H9 (cell line): Measurements from ENCODE around the gene IL9R. TPM values are rescaled to one million over a fixed set of nuclear protein-coding genes. Genes with fewer than 3 reads are reported as not detected.
"Not testable (repeated sequence)": the region's sequence is repeated elsewhere in the genome, so short reads cannot be mapped to it uniquely, and the experiment has no call there.

Experiments
- DNase-seq: peaks from one replicate; pipeline ENCODE4 v3.0.0-alpha.2; 2017
- H2AFZ ChIP-seq: one replicate; pipeline ENCODE4 v1.6.1; 2013; ENCODE audit warnings: mild to moderate bottlenecking, low read length, control low read depth, moderate library complexity
- H2AK5ac ChIP-seq: 2 replicates; pipeline ENCODE4 v1.6.1; 2013; ENCODE audit warnings: low read length, control low read depth, mixed read lengths; ENCODE audit not compliant: insufficient read length
- H2BK120ac ChIP-seq: one replicate; pipeline ENCODE4 v1.6.1; 2013; ENCODE audit warnings: low read depth, mild to moderate bottlenecking, low read length, control low read depth, inconsistent platforms; ENCODE audit not compliant: poor library complexity, severe bottlenecking
- H2BK12ac ChIP-seq: 2 replicates; pipeline ENCODE4 v1.6.1; 2013; ENCODE audit warnings: low read length, control low read depth, mixed read lengths, low read depth; ENCODE audit not compliant: insufficient read length
- H2BK15ac ChIP-seq: 2 replicates; pipeline ENCODE4 v1.6.1; 2013; ENCODE audit warnings: low read depth, low read length, control low read depth
- H2BK20ac ChIP-seq: one replicate; pipeline ENCODE4 v1.6.1; 2013; ENCODE audit warnings: low read depth, mild to moderate bottlenecking, low read length, control low read depth, inconsistent platforms; ENCODE audit not compliant: poor library complexity, severe bottlenecking
- H2BK5ac ChIP-seq: 2 replicates; pipeline ENCODE4 v1.6.1; 2013; ENCODE audit warnings: low read length, control low read depth, mixed read lengths; ENCODE audit not compliant: insufficient read length
- H3K14ac ChIP-seq: 2 replicates; pipeline ENCODE4 v1.6.1; 2013; ENCODE audit warnings: low read length, control low read depth; ENCODE audit not compliant: insufficient read depth
- H3K18ac ChIP-seq: 2 replicates; pipeline ENCODE4 v1.6.1; 2013; ENCODE audit warnings: low read depth, mild to moderate bottlenecking, mixed read lengths, low read length, control low read depth; ENCODE audit not compliant: insufficient read length
- H3K23ac ChIP-seq: 2 replicates; pipeline ENCODE4 v1.6.1; 2013; ENCODE audit warnings: low read length, control low read depth, mixed read lengths, low read depth; ENCODE audit not compliant: insufficient read length
- H3K23me2 ChIP-seq: 2 replicates; pipeline ENCODE4 v1.6.1; 2013; ENCODE audit warnings: low read depth, mild to moderate bottlenecking, mixed read lengths, low read length, control low read depth; ENCODE audit not compliant: insufficient read length, poor library complexity, severe bottlenecking
- H3K27ac ChIP-seq: 2 replicates; pipeline ENCODE4 v1.5.1; 2013; ENCODE audit warnings: low read length, control low read depth, mixed read lengths, low read depth; ENCODE audit not compliant: insufficient read length
- H3K27me3 ChIP-seq: 2 replicates; pipeline ENCODE4 v1.6.1; 2013; ENCODE audit warnings: low read length, control low read depth, inconsistent platforms; ENCODE audit not compliant: insufficient read depth
- H3K4ac ChIP-seq: 2 replicates; pipeline ENCODE4 v1.6.1; 2013; ENCODE audit warnings: low read depth, mild to moderate bottlenecking, control low read depth, inconsistent platforms, low read length, moderate library complexity
- H3K4me1 ChIP-seq: 2 replicates; pipeline ENCODE4 v1.6.1; 2013; ENCODE audit warnings: low read length, control low read depth, inconsistent platforms; ENCODE audit not compliant: insufficient read depth
- H3K4me2 ChIP-seq: 2 replicates; pipeline ENCODE4 v1.6.1; 2013; ENCODE audit warnings: low read length, control low read depth, mixed read lengths; ENCODE audit not compliant: insufficient read length, insufficient read depth
- H3K56ac ChIP-seq: 2 replicates; pipeline ENCODE4 v1.6.1; 2013; ENCODE audit warnings: low read depth, mild to moderate bottlenecking, mixed read lengths, low read length, control low read depth; ENCODE audit not compliant: insufficient read length
- H3K79me1 ChIP-seq: 2 replicates; pipeline ENCODE4 v1.6.1; 2013; ENCODE audit warnings: low read depth, mild to moderate bottlenecking, moderate library complexity, low read length, control low read depth, inconsistent platforms; ENCODE audit not compliant: insufficient read depth, poor library complexity, severe bottlenecking
- H3K79me2 ChIP-seq: 2 replicates; pipeline ENCODE4 v1.6.1; 2013; ENCODE audit warnings: low read length, control low read depth, inconsistent platforms; ENCODE audit not compliant: insufficient read depth
- H3K9ac ChIP-seq: 2 replicates; pipeline ENCODE4 v1.6.1; 2013; ENCODE audit warnings: low read length, control low read depth, mixed read lengths; ENCODE audit not compliant: insufficient read length; ENCODE audit errors: extremely low read depth
- H3K9me3 ChIP-seq: one replicate; pipeline ENCODE4 v1.6.1; 2013; ENCODE audit warnings: low read depth, low read length, inconsistent platforms; ENCODE audit not compliant: control insufficient read depth
- H3T11ph ChIP-seq: one replicate; pipeline ENCODE4 v1.6.1; 2013; ENCODE audit warnings: mild to moderate bottlenecking, low read length, control low read depth, inconsistent platforms
- H4K20me1 ChIP-seq: one replicate; pipeline ENCODE4 v1.6.1; 2013; ENCODE audit not compliant: control insufficient read depth, insufficient read length, insufficient read depth
- H4K5ac ChIP-seq: 2 replicates; pipeline ENCODE4 v1.6.1; 2013; ENCODE audit warnings: low read depth, mild to moderate bottlenecking, mixed read lengths, low read length, control low read depth; ENCODE audit not compliant: insufficient read length
- H4K8ac ChIP-seq: replicated peaks from 2 replicates; pipeline ENCODE4 v1.6.1; 2013; ENCODE audit warnings: low read length, control low read depth, mixed read lengths, low read depth; ENCODE audit not compliant: insufficient read length
- H4K91ac ChIP-seq: 2 replicates; pipeline ENCODE4 v1.6.1; 2013; ENCODE audit warnings: low read depth, mild to moderate bottlenecking, moderate library complexity, mixed read lengths, low read length, control low read depth; ENCODE audit not compliant: insufficient read length
- H3K27ac Mint-ChIP-seq, 3 experiments: 2 replicates in 2 of 3; 3 replicates in 1 of 3; pipeline ENCODE4 v1.8.0; 2020 to 2021; ENCODE audit warnings: mixed read lengths in 3 of 3, mild to moderate bottlenecking in 1 of 3, moderate library complexity in 1 of 3
- H3K27me3 Mint-ChIP-seq: 2 replicates; pipeline ENCODE4 v1.8.0; 2021; ENCODE audit warnings: low read depth, mild to moderate bottlenecking, moderate library complexity, mixed read lengths
- H3K36me3 Mint-ChIP-seq, 3 experiments: 2 replicates in 2 of 3; 3 replicates in 1 of 3; pipeline ENCODE4 v1.8.0; 2020 to 2021; ENCODE audit warnings: low read depth in 3 of 3, mixed read lengths in 3 of 3; ENCODE audit not compliant: insufficient read depth in 1 of 3
- H3K4me1 Mint-ChIP-seq, 2 experiments: 2 replicates each; pipeline ENCODE4 v1.8.0; 2020; ENCODE audit warnings: mixed read lengths in 2 of 2
- H3K4me3 Mint-ChIP-seq, 2 experiments: 2 replicates in 1 of 2; 3 replicates in 1 of 2; pipeline ENCODE4 v1.8.0; 2020 to 2021; ENCODE audit warnings: mild to moderate bottlenecking in 2 of 2, mixed read lengths in 2 of 2, moderate library complexity in 1 of 2
- H3K9me3 Mint-ChIP-seq, 2 experiments: 2 replicates in 1 of 2; 3 replicates in 1 of 2; pipeline ENCODE4 v1.8.0; 2020; ENCODE audit warnings: mild to moderate bottlenecking in 2 of 2, mixed read lengths in 2 of 2, moderate library complexity in 1 of 2
- CTCF ChIP-seq: fragments of 200-600 bp; sonication (generic); conservative IDR thresholded peaks from 3 replicates; pipeline ENCODE4 v1.8.0; 2021; ENCODE audit warnings: antibody characterized with exemption, mild to moderate bottlenecking
- WGBS: extraction: QIAGEN DNeasy Blood & Tissue Kit; methylation state at CpG from one replicate; pipeline ENCODE4 v1.1.7; 2013; ENCODE audit warnings: missing lambda C conversion rate, low lambda C conversion rate, mixed read lengths; ENCODE audit not compliant: insufficient read length; ENCODE audit errors: extremely low coverage; 5-methylcytosine and 5-hydroxymethylcytosine counted together
- total RNA-seq: library from RNA; stranded (reverse); gene quantifications from 2 replicates; pipeline ENCODE4 v1.2.1, GENCODE V29; 2021

The IL9R gene
- total RNA-seq, 1 experiment from 2014 or later: 0.72 TPM

GRCh38 chrX:156005144-156005543 is 7.6 kb downstream of the IL9R start:
- no peak for DNase-seq
- Histone ChIP-seq H4K20me1 (no peaks in the 10 kb centered on the region), H4K8ac (no peak overlapping the region), H2AK5ac (no peak overlapping the region), H3K9ac (no peak overlapping the region), H3K27ac (no peak overlapping the region), H3K27me3 (no peaks in the 10 kb centered on the region), H3K4me1 (no peaks in the 10 kb centered on the region), H3K4me2 (no peak overlapping the region), H3K14ac (no peak overlapping the region), H4K5ac (no peak overlapping the region), H3K79me1 (no peaks in the 10 kb centered on the region), H3K23me2 (no peaks in the 10 kb centered on the region), H3K9me3 (peaks cover 16% of the 10 kb centered on the region), H2BK20ac (no peak overlapping the region), H3K18ac (no peak overlapping the region), H2BK15ac (no peak overlapping the region), H3K23ac (no peak overlapping the region), H3T11ph (no peak overlapping the region), H2BK5ac (no peak overlapping the region), H3K79me2 (no peaks in the 10 kb centered on the region), H2BK120ac (no peak overlapping the region), H3K56ac (no peak overlapping the region), H4K91ac (no peak overlapping the region), H3K4ac (no peak overlapping the region), H2AFZ (no peak overlapping the region), H2BK12ac (no peak overlapping the region)
- H3K4me3 Mint-ChIP-seq: no peak overlapping the region
- H3K9me3 Mint-ChIP-seq: peaks cover 51 to 55% of the 10 kb centered on the region in 2 experiments
- no peak overlapping the region; a peak in 1 of 7 replicates for H3K27ac Mint-ChIP-seq
- peaks cover 0 to 6% (median 5%) of the 10 kb centered on the region in 3 experiments; a peak in 3 of 7 replicates for H3K36me3 Mint-ChIP-seq
- no CpG with 5 or more reads among the region's 6 CpGs for WGBS
- no peaks in the 10 kb centered on the region for H3K4me1 Mint-ChIP-seq
- TF ChIP-seq CTCF: no peak
- H3K27me3 Mint-ChIP-seq: no peaks in the 10 kb centered on the region; the same call in 1 of the 2 replicates

- not testable (repeated sequence) for H3K56ac ChIP-seq, H3K23me2 ChIP-seq, H2BK20ac ChIP-seq, H2BK5ac ChIP-seq, H3K4me1 ChIP-seq, H2AFZ ChIP-seq, H3K27me3 Mint-ChIP-seq, H3K36me3 Mint-ChIP-seq, H4K91ac ChIP-seq, H3K14ac ChIP-seq, H4K5ac ChIP-seq, H3K4me1 Mint-ChIP-seq, DNase-seq, H3K4me3 Mint-ChIP-seq, H3T11ph ChIP-seq, H2BK15ac ChIP-seq, H3K9me3 ChIP-seq, H3K18ac ChIP-seq, H3K27ac Mint-ChIP-seq, H4K20me1 ChIP-seq, H3K79me2 ChIP-seq, H3K4me2 ChIP-seq, H3K79me1 ChIP-seq, H3K9ac ChIP-seq, H3K27me3 ChIP-seq, H2BK120ac ChIP-seq, H3K4ac ChIP-seq, H2AK5ac ChIP-seq, H4K8ac ChIP-seq, H2BK12ac ChIP-seq, H3K23ac ChIP-seq, H3K27ac ChIP-seq
- no CpG with 5 or more reads among the region's 8 CpGs for WGBS
- H3K9me3 Mint-ChIP-seq: peaks cover 41% of the 10 kb centered on the region in 2 experiments
Observed at GRCh38 chrX:156006468-156006867, 9.0 kb downstream of the IL9R start.
